K562 (cell line): Measurements from ENCODE around the gene ADAMTS15. TPM values are rescaled to one million over a fixed set of nuclear protein-coding genes. Genes with fewer than 3 reads are reported as not detected.

Experiments used
- ATAC-seq: fragments of 200-7000 bp; cut with Tn5 transposase; 3 replicates; pipeline ENCODE4 v1.9.1; 2020; ENCODE audit warnings: moderate library complexity
- BruUV-seq: library from RNA; stranded (reverse); fragments of 400-500 nt; replicated peaks from 2 replicates; lab custom pipeline; 2021; lab: Mats Ljungman, UMichigan
- CTCF ChIA-PET: fragments of 300-600 bp; formaldehyde crosslinking; extraction: SDS; loops from one replicate; lab custom pipeline; 2021; ENCODE audit warnings: low intra/inter-chr PET ratio; lab: Yijun Ruan, JAX
- POLR2A ChIA-PET: fragments of 300-600, 350-650 bp; sonication (Branson Sonifier 250); formaldehyde crosslinking; extraction: SDS; loops from one replicate; lab custom pipeline; 2021; ENCODE audit warnings: antibody characterized with exemption, inconsistent platforms; lab: Yijun Ruan, JAX
- DNase-seq, 4 experiments: peaks; one replicate each; pipeline versions ENCODE4 v3.0.0 to v3.0.0-alpha.2; 2011 to 2018; ENCODE audit warnings: low spot score in 3 of 4, mixed read lengths in 3 of 4; ENCODE audit errors: extremely low read depth in 1 of 4
- FAIRE-seq: peaks from 2 replicates; lab custom pipeline; 2011; peaks lifted over from hg19 to GRCh38; lab: Jason Lieb, UNC
- H2AFZ ChIP-seq: 2 replicates; pipeline ENCODE4 v1.6.0; 2011; ENCODE audit warnings: low read depth, low read length, control low read depth, inconsistent platforms
- H3K27ac ChIP-seq: fragments of 200-600 bp; 3 replicates; pipeline ENCODE4 v1.8.0; 2011; ENCODE audit warnings: low read depth, mild to moderate bottlenecking, control low read depth, inconsistent platforms, low read length, moderate library complexity, mixed read lengths; ENCODE audit errors: extremely low read depth
- H3K27me3 ChIP-seq, 2 experiments: fragments of 300-600 bp in 1 of 2; 2 replicates in 1 of 2; 3 replicates in 1 of 2; pipeline versions ENCODE4 v1.6.0 to v1.8.0; 2011; ENCODE audit warnings: inconsistent platforms in 2 of 2, low read length in 2 of 2, mild to moderate bottlenecking in 1 of 2, mixed read lengths in 1 of 2, moderate library complexity in 1 of 2; ENCODE audit not compliant: control insufficient read depth in 2 of 2, insufficient read depth in 2 of 2
- H3K36me3 ChIP-seq: fragments of 300-600 bp; 3 replicates; pipeline ENCODE4 v1.8.0; 2011; ENCODE audit warnings: mild to moderate bottlenecking, low read length, inconsistent platforms; ENCODE audit not compliant: control insufficient read depth, insufficient read depth
- H3K4me1 ChIP-seq, 2 experiments: fragments of 200-600 bp in 1 of 2; replicated peaks in 1 of 2; 2 replicates in 1 of 2; 3 replicates in 1 of 2; pipeline versions ENCODE4 v1.5.1 to v1.8.0; 2011; ENCODE audit warnings: inconsistent platforms in 2 of 2, low read length in 2 of 2, mild to moderate bottlenecking in 1 of 2, mixed read lengths in 1 of 2, moderate library complexity in 1 of 2; ENCODE audit not compliant: control insufficient read depth in 2 of 2, insufficient read depth in 2 of 2
- H3K4me2 ChIP-seq: 2 replicates; pipeline ENCODE4 v1.6.1; 2011; ENCODE audit warnings: low read length, control low read depth, inconsistent platforms, mixed read lengths; ENCODE audit not compliant: insufficient read depth
- H3K4me3 ChIP-seq: fragments of 200-600 bp; sonication (generic), shearing (Covaris generic); 2 replicates; pipeline ENCODE4 v1.5.1; 2016; ENCODE audit warnings: control low read depth, inconsistent platforms
- H3K79me2 ChIP-seq: fragments of 200-600 bp; 3 replicates; pipeline ENCODE4 v1.8.0; 2011; ENCODE audit warnings: low read length, inconsistent platforms; ENCODE audit not compliant: control insufficient read depth, insufficient read depth
- H3K9ac ChIP-seq, 2 experiments: 2 replicates each; pipeline versions ENCODE4 v1.6.0 to v1.6.1; 2011; ENCODE audit warnings: low read depth in 2 of 2, low read length in 2 of 2, control low read depth in 1 of 2, inconsistent platforms in 1 of 2, mild to moderate bottlenecking in 1 of 2, mixed read lengths in 1 of 2; ENCODE audit not compliant: insufficient read depth in 1 of 2
- H3K9me1 ChIP-seq: one replicate; pipeline ENCODE4 v1.6.0; 2011; ENCODE audit warnings: inconsistent platforms, mild to moderate bottlenecking, low read length, moderate library complexity; ENCODE audit not compliant: control insufficient read depth, insufficient read depth
- H3K9me3 ChIP-seq: replicated peaks from 2 replicates; pipeline ENCODE4 v1.5.1; 2011; ENCODE audit warnings: low read depth, low read length, inconsistent platforms; ENCODE audit not compliant: control insufficient read depth, insufficient read depth
- H4K20me1 ChIP-seq: replicated peaks from 2 replicates; pipeline ENCODE4 v1.6.1; 2011; ENCODE audit warnings: low read length, inconsistent platforms, mixed read lengths; ENCODE audit not compliant: control insufficient read depth, insufficient read depth
- PREB ChIP-seq: sonication (generic); formaldehyde crosslinking; IDR thresholded peaks from 2 replicates; pipeline ENCODE4 v1.8.1; 2023; ENCODE audit warnings: mild to moderate bottlenecking, missing genetic modification reagents
- RAD21 ChIP-seq, 2 experiments: fragments of 250-450 bp in 1 of 2; fragments of 450-650 bp in 1 of 2; sonication (Bioruptor Pico) in 1 of 2; formaldehyde crosslinking in 1 of 2; IDR thresholded peaks in 1 of 2; conservative IDR thresholded peaks in 1 of 2; 2 replicates each; pipeline versions ENCODE4 v1.4.0 to v1.8.0; 2020 to 2022; ENCODE audit warnings: mild to moderate bottlenecking in 2 of 2, moderate library complexity in 1 of 2
- SMC3 ChIP-seq: conservative IDR thresholded peaks from 2 replicates; pipeline ENCODE4 v1.6.1; 2011; ENCODE audit warnings: low read depth, low read length, improper control_type of control experiment; ENCODE audit not compliant: insufficient read depth
- WGBS: fragments of 100-300 bp; shearing (Covaris generic); methylation state at CpG from one replicate; pipeline ENCODE4 v1.1.6; 2016; ENCODE audit warnings: low coverage, mixed read lengths; ENCODE audit not compliant: insufficient coverage; ENCODE audit errors: missing lambda C conversion rate; 5-methylcytosine and 5-hydroxymethylcytosine counted together
- in situ Hi-C: fragments of 300-500 bp; cut with MboI; formaldehyde crosslinking; loops from 4 replicates; pipeline ENCODE4 v1.15.0; 2018; ENCODE audit warnings: inconsistent platforms, mixed read lengths
- intact Hi-C: fragments of 100-400 bp; cut with micrococcal nuclease; formaldehyde crosslinking; loops from 2 replicates; pipeline ENCODE4 v1.14.2; 2022
- polyA plus RNA-seq, 8 experiments: library from polyadenylated mRNA; depleted of rRNA in 4 of 8; stranded (reverse) in 5 of 8; unstranded in 3 of 8; fragments of >200 nt; fragmentation: Nextera tagmentation in 2 of 8; fragmentation: Illumina TruSeq in 1 of 8; extraction: Ambion mirVana in 2 of 8; extraction: Trizol in 1 of 8; gene quantifications; 2 replicates each; pipeline versions ENCODE4 v1.2.1 to v1.2.3, GENCODE V29; 2011 to 2014; ENCODE audit warnings: inconsistent platforms in 1 of 8, missing spikeins in 1 of 8
- total RNA-seq, 7 experiments: library from RNA; depleted of rRNA in 6 of 7; stranded (reverse); fragments of >200 nt in 6 of 7; fragmentation: Illumina TruSeq in 2 of 7; extraction: Trizol in 2 of 7; gene quantifications; 2 replicates each; pipeline versions ENCODE4 v1.2.1 to v1.2.3, GENCODE V29; 2011 to 2021; ENCODE audit warnings: low replicate concordance in 1 of 7

ADAMTS15 gene
- total and polyA plus RNA-seq, 9 of the 15 experiments (the other 6 are each of a cell fraction or from before 2014, with no cell fraction given): 0.04 TPM; not detected in 8

- H3K4me2 ChIP-seq: no peak overlapping the region
- no peaks in the 10 kb centered on the region for H3K36me3 ChIP-seq
- no peaks in the 10 kb centered on the region for H3K9me1 ChIP-seq
- CTCF ChIA-PET: no interaction called here
- no peak overlapping the region for H3K4me3 ChIP-seq
- intact Hi-C loops: no loop called here
- WGBS: 0% methylated on average over 6 of the region's 6 CpGs
- H2AFZ ChIP-seq: no peak overlapping the region
- POLR2A ChIA-PET: no interaction called here
- in situ Hi-C loops: no loop called here
- DNase-seq: no peak
- FAIRE-seq: no peak
- H3K27me3 ChIP-seq: peaks cover 0 to 22% of the 10 kb centered on the region in 2 experiments; a peak in 3 of 5 replicates
- no peaks in the 10 kb centered on the region for H3K79me2 ChIP-seq
- H3K4me1 ChIP-seq: no peaks in the 10 kb centered on the region
- H3K9me3 ChIP-seq: no peaks in the 10 kb centered on the region
- no peak overlapping the region for H3K9ac ChIP-seq
- no peaks in the 10 kb centered on the region for H4K20me1 ChIP-seq
- no peak overlapping the region for H3K27ac ChIP-seq
- no peak for TF ChIP-seq SMC3
- TF ChIP-seq PREB (CRISPR knock-in tag): no peak
- TF ChIP-seq RAD21 (CRISPR knock-in tag; conservative IDR thresholded peaks at IDR 0.05 in 1 of 2, IDR thresholded peaks at IDR 0.05 in 1 of 2): no peak
- TF ChIP-seq, all 486 proteins: peak for 0
- no TSS peak for BruUV-seq
- no peak for ATAC-seq
Observed at GRCh38 chr11:130514851-130515250, 66.4 kb downstream of the ADAMTS15 start.
